ENCODE data around the gene GRIK2.

GRIK2 gene

DNA sequence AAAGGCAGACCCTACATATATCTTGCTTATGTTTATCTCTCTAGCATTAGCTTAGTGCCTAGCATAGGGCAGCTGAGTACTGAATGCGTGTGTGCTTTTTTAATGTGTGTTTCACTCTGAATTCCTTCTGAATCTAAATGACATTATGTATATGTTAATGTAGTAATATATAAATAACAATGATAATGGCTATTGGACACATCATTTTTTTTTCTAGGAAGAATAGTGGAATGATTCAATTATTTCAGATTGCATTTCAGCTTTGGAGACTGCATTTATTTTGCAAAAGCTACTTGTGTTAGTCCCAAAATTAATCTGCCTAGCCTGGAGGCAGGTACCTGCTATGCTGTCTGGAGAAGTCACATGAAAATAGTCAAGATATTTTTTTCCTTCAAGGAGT is 371.8 kb downstream of the GRIK2 start:
- no peak for DNase-seq (ENCODE audit: low read depth)
- TF ChIP-seq, protein P1, sequence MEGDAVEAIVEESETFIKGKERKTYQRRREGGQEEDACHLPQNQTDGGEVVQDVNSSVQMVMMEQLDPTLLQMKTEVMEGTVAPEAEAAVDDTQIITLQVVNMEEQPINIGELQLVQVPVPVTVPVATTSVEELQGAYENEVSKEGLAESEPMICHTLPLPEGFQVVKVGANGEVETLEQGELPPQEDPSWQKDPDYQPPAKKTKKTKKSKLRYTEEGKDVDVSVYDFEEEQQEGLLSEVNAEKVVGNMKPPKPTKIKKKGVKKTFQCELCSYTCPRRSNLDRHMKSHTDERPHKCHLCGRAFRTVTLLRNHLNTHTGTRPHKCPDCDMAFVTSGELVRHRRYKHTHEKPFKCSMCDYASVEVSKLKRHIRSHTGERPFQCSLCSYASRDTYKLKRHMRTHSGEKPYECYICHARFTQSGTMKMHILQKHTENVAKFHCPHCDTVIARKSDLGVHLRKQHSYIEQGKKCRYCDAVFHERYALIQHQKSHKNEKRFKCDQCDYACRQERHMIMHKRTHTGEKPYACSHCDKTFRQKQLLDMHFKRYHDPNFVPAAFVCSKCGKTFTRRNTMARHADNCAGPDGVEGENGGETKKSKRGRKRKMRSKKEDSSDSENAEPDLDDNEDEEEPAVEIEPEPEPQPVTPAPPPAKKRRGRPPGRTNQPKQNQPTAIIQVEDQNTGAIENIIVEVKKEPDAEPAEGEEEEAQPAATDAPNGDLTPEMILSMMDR (conservative IDR thresholded peaks at IDR 0.05; ENCODE audit: low read depth, low read length), result no peak
- H3K4me3 ChIP-seq (ENCODE audit: low read length), result no peak overlapping the region

DNA sequence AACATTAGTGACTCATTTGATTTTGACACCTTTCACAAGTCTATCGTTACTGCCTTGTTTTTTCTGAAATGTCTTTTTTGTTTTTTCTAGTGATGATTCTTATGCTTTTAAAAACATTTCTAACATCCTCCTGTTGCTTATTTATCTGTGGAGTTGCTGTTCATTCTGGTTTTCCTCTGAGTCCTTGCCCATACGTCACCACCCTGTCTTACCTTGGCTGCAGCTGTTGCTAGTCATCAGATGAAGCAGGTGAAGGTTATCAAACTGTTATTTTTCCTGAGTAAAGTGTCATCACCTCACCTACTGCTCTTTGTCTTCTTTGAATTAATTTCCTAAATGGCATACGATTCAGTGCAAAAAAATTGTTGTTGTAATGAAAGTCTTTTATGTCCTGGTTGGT is 376.6 kb downstream of the GRIK2 start:
- no peak for DNase-seq (ENCODE audit: low read depth)
- TF ChIP-seq, protein P1 (conservative IDR thresholded peaks at IDR 0.05; ENCODE audit: low read depth, low read length), result no peak
- H3K4me3 ChIP-seq (ENCODE audit: low read length), result no peak overlapping the region

DNA sequence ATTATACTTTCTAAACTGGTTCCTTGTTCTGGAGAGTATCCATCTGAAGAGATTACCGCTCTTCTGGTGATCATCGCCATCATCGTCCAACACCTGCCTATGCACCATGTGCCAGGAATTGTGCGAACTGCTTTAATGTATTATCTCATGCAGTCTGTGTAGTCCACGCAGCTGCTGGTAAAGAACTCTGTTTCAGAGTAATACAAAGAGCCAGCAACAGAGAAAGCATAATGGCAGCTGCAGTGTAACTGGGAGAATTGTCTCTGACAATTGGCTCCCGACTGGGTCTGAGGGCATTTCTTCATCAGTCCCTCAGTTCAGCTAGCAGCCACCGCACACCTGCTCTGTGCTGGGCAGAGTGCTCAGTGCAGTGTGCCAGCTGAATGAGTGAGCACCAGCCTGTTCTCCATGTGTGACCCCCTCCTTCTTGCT is 383.4 kb downstream of the GRIK2 start:
- DNase-seq (ENCODE audit: low read depth), result no peak
- no peak overlapping the region for H3K4me3 ChIP-seq (ENCODE audit: low read length)
- TF ChIP-seq, protein P1 (conservative IDR thresholded peaks at IDR 0.05; ENCODE audit: low read depth, low read length), result no peak

DNA sequence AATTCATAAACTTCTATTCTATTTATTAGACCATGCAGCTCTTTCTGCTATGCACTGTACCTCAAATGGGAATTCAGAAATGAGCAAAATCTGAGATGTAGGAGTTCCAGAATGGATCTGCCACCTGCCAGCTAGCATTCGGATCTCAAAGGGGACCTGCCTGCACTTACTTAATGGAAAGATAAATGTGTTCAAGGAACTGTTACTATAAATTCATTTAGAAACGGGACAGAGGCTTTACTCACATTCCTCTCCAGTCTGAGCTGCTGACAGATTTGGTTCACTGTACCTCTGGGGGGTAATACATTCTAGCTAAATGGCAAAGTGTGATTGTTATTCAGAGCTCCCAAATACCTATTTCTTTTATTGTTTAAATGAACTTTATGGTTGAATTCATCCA is 384.1 kb downstream of the GRIK2 start:
- no peak for DNase-seq (ENCODE audit: low read depth)
- no peak overlapping the region for H3K4me3 ChIP-seq (ENCODE audit: low read length)
- TF ChIP-seq, protein P1 (conservative IDR thresholded peaks at IDR 0.05; ENCODE audit: low read depth, low read length), result no peak

DNA sequence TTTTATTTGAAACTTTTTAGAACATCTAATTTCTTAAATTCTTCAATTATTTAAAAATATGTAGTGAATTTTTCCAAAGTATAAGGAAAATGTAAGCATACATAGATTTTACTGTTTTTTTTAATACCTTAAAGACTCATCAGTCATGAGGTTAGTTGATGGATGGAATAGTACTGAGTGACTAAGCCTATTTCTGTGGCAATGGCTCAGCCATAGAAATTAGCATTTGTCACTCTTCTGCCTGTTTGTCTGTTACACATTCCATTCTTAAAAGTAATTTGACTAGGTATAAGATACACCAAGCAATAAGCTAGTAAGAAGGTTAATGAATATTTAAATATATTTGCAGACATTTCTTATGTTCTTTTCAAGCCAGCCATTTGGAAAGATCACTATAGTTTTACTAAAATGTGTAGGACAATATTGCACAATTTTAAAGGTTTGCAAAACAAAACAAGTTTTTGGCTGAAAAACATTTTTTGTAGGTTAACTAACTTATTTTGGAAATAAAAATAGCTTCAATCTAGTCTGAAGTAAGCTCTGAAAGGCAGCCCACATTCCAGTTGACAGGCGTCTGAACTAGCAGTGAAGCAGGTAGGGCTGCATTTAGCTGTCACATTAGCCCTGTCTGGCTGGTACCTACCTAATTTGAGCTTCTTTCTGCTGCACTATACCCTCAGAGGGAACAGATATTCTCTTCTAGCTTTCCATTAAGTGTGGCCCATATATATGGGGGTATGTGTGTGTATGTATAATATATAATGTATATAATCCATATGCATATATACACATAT is 385.7 kb downstream of the GRIK2 start:
- TF ChIP-seq, protein P1 (conservative IDR thresholded peaks at IDR 0.05; ENCODE audit: low read depth, low read length), result no peak
- peak; percentile 11 for DNase-seq (ENCODE audit: low read depth)

DNA sequence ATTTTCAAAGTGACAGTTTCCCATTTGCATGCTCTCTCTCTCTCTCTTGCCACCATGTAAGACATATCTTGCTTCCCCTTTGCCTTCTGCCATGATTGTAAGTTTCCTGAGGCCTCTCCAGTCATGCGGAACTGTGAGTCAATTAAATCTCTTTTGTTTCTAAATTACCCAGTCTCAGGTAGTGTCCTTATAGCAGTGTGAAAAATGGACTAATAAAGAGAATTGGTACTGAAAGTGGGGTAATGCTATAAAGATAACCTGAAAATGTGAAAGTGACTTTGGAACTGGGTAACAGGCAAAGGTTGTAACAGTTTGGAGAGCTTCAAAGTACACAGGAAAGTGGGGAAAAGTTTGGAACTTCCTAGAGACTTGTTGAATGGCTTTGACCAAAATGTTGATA is 389.8 kb downstream of the GRIK2 start:
- no peak overlapping the region for H3K4me3 ChIP-seq (ENCODE audit: low read length)
- TF ChIP-seq, protein P1 (conservative IDR thresholded peaks at IDR 0.05; ENCODE audit: low read depth, low read length), result no peak
- no peak for DNase-seq (ENCODE audit: low read depth)

More for the DNA sequence above, 385.7 kb downstream of the GRIK2 start:
- H3K4me3 ChIP-seq (ENCODE audit: low read length), result no peak overlapping the region

DNA sequence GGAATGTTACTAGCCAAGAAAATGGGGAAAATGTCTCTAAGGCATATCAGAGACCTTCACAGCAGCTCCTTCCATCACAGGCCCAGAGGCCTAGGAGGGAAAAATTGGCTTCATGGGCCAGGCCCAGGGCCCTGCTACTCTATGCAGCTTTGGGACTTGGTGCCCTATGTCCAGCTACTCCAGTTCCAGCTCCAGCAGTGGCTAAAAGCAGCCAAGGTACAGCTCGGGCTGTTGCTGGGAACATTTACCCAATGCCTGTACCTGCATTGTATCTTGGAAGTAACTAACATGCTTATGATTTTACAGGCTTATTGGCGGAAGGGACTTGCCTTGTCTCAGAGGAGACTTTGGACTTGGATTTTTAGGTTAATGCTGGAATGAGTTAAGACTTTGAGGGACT is 390.6 kb downstream of the GRIK2 start:
- DNase-seq (ENCODE audit: low read depth), result no peak
- H3K4me3 ChIP-seq (ENCODE audit: low read length), result no peak overlapping the region
- TF ChIP-seq, protein P1 (conservative IDR thresholded peaks at IDR 0.05; ENCODE audit: low read depth, low read length), result no peak
